Measurements from ENCODE around the gene VTI1A. TPM values are rescaled to one million over a fixed set of nuclear protein-coding genes. Genes with fewer than 3 reads are reported as not detected.
"Not testable (repeated sequence)": the region's sequence is repeated elsewhere in the genome, so short reads cannot be mapped to it uniquely, and the experiment has no call there.

The VTI1A gene
- total and polyA plus RNA-seq, 2 experiments from 2014 or later, result 26.8 to 31.0 TPM

DNA sequence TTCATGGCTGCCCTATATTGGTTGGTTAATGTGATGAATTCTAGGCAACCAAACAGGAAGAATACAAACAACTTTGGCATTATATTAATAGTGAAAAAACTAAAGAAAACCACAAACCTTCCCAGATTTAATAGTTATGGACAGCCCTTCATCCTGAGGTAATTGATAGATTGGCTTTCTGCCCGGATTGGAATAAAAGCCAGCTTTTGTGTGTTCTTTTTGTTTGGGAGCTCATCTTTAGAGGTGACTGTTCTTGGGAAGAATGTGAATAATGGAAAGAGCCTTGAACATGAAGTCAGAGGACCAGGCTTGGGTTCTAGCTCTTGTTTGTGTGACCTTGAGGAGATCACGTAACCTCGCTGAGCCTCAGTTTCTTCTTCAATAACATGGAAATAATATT lies 92.3 kb downstream of the VTI1A start:
- Histone ChIP-seq H2AFZ (no peak overlapping the region), H3K9me2 (ENCODE audit: insufficient read depth) (0 out of 2 replicates have a peak, but pooled peaks cover 6% of the 10 kb centered on the region), H3K27ac (ENCODE audit: low read depth) (no peak overlapping the region), H3K27me3 (ENCODE audit: insufficient read depth) (no peaks in the 10 kb centered on the region), H3K36me3 (ENCODE audit: insufficient read depth) (no peaks in the 10 kb centered on the region), H4K20me1 (replicated peaks; ENCODE audit: insufficient read depth) (no peaks in the 10 kb centered on the region; the same call in 1 of the 2 replicates), H3K79me2 (replicated peaks; ENCODE audit: insufficient read depth) (no peaks in the 10 kb centered on the region), H3F3A (replicated peaks; ENCODE audit: low read depth) (no peaks in the 10 kb centered on the region), H3K4me3 (no peak overlapping the region), H3K4me1 (ENCODE audit: insufficient read depth) (no peaks in the 10 kb centered on the region), H3K4me2 (no peak overlapping the region)
- Mint-ChIP-seq H3K9me3 (peaks cover 6% of the 10 kb centered on the region; the same call in 2 of the 3 replicates), H3K4me1 (peaks cover 12% of the 10 kb centered on the region; the same call in 2 of the 3 replicates), H3K27ac (no peak overlapping the region), H3K4me3 (no peak overlapping the region), H3K36me3 (ENCODE audit: low read depth) (peaks cover 16% of the 10 kb centered on the region; the same call in 2 of the 3 replicates), H3K27me3 (ENCODE audit: insufficient read depth, low read depth, poor library complexity) (peaks cover 2% of the 10 kb centered on the region)
- no peak for TF ChIP-seq ZNF114 (CRISPR knock-in tag; IDR thresholded peaks at IDR 0.05)
- TF ChIP-seq CTCF (conservative IDR thresholded peaks at IDR 0.05; ENCODE audit: low read depth in 2 of 2), result no peak
- no peak for TF ChIP-seq EZH2 (IDR thresholded peaks at IDR 0.05; ENCODE audit: low read depth, unreplicated experiment)
- no peak for TF ChIP-seq STAT1 (IDR thresholded peaks at IDR 0.05; ENCODE audit: unreplicated experiment)
- TF ChIP-seq ETS1 (IDR thresholded peaks at IDR 0.05), result no peak
- TF ChIP-seq ZNF331 (CRISPR knock-in tag; IDR thresholded peaks at IDR 0.05; ENCODE audit: low read depth), result no peak
- no peak for TF ChIP-seq POLR2AphosphoS5 (IDR thresholded peaks at IDR 0.05; ENCODE audit: low read depth)
- TF ChIP-seq NANOG (IDR thresholded peaks at IDR 0.05; ENCODE audit: borderline replicate concordance), result no peak
- no peak for TF ChIP-seq CREB1 (CRISPR knock-in tag; IDR thresholded peaks at IDR 0.05; ENCODE audit: low read depth)
- TF ChIP-seq JUNB (IDR thresholded peaks at IDR 0.05; ENCODE audit: unreplicated experiment), result no peak
- DNase-seq (ENCODE audit: low spot score), result no peak
- ATAC-seq, result no peak

DNA sequence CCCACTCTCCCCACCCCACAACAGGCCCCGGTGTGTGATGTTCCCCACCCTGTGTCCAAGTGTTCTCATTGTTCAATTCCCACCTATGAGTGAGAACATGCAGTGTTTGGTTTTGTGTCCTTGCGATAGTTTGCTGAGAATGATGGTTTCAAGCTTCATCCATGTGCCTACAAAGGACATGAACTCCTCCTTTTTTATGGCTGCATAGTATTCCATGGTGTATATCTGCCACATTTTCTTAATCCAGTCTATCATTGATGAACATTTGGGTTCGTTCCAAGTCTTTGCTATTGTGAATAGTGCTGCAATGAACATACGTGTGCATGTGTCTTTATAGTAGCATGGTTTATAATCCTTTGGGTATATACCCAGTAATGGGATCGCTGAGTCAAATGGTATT lies 95.8 kb downstream of the VTI1A start:
- peaks cover 16% of the 10 kb centered on the region; the same call in 2 of the 3 replicates for H3K36me3 Mint-ChIP-seq (ENCODE audit: low read depth)
- not testable (repeated sequence) for H3K4me3 Mint-ChIP-seq; H3K79me2 ChIP-seq (replicated peaks; ENCODE audit: insufficient read depth); H3K27me3 ChIP-seq (ENCODE audit: insufficient read depth); H3K36me3 ChIP-seq (ENCODE audit: insufficient read depth); DNase-seq (ENCODE audit: low spot score); H3K27ac ChIP-seq (ENCODE audit: low read depth); H3K4me2 ChIP-seq; H3K4me1 ChIP-seq (ENCODE audit: insufficient read depth); H2AFZ ChIP-seq; H3K27me3 Mint-ChIP-seq (ENCODE audit: insufficient read depth, low read depth, poor library complexity); ATAC-seq; H3K9me2 ChIP-seq (ENCODE audit: insufficient read depth); H3K27ac Mint-ChIP-seq; H3K4me3 ChIP-seq; H3K4me1 Mint-ChIP-seq; H4K20me1 ChIP-seq (replicated peaks; ENCODE audit: insufficient read depth); H3K9me3 Mint-ChIP-seq; H3F3A ChIP-seq (replicated peaks; ENCODE audit: low read depth)
